K562 (cell line): Measurements from ENCODE around the gene CEMIP. TPM values are rescaled to one million over a fixed set of nuclear protein-coding genes. Genes with fewer than 3 reads are reported as not detected.

Experiments
- ATAC-seq: fragments of 200-7000 bp; cut with Tn5 transposase; 3 replicates; pipeline ENCODE4 v1.9.1; 2020; ENCODE audit warnings: moderate library complexity
- BruUV-seq: library from RNA; stranded (reverse); fragments of 400-500 nt; replicated peaks from 2 replicates; lab custom pipeline; 2021; lab: Mats Ljungman, UMichigan
- CTCF ChIA-PET: fragments of 300-600 bp; formaldehyde crosslinking; extraction: SDS; loops from one replicate; lab custom pipeline; 2021; ENCODE audit warnings: low intra/inter-chr PET ratio; lab: Yijun Ruan, JAX
- POLR2A ChIA-PET: fragments of 300-600, 350-650 bp; sonication (Branson Sonifier 250); formaldehyde crosslinking; extraction: SDS; loops from one replicate; lab custom pipeline; 2021; ENCODE audit warnings: antibody characterized with exemption, inconsistent platforms; lab: Yijun Ruan, JAX
- DNase-seq, 4 experiments: peaks; one replicate each; pipeline versions ENCODE4 v3.0.0 to v3.0.0-alpha.2; 2011 to 2018; ENCODE audit warnings: low spot score in 3 of 4, mixed read lengths in 3 of 4; ENCODE audit errors: extremely low read depth in 1 of 4
- FAIRE-seq: peaks from 2 replicates; lab custom pipeline; 2011; peaks lifted over from hg19 to GRCh38; lab: Jason Lieb, UNC
- H2AFZ ChIP-seq: 2 replicates; pipeline ENCODE4 v1.6.0; 2011; ENCODE audit warnings: low read depth, low read length, control low read depth, inconsistent platforms
- H3K27ac ChIP-seq: fragments of 200-600 bp; 3 replicates; pipeline ENCODE4 v1.8.0; 2011; ENCODE audit warnings: low read depth, mild to moderate bottlenecking, control low read depth, inconsistent platforms, low read length, moderate library complexity, mixed read lengths; ENCODE audit errors: extremely low read depth
- H3K27me3 ChIP-seq, 2 experiments: fragments of 300-600 bp in 1 of 2; 2 replicates in 1 of 2; 3 replicates in 1 of 2; pipeline versions ENCODE4 v1.6.0 to v1.8.0; 2011; ENCODE audit warnings: inconsistent platforms in 2 of 2, low read length in 2 of 2, mild to moderate bottlenecking in 1 of 2, mixed read lengths in 1 of 2, moderate library complexity in 1 of 2; ENCODE audit not compliant: control insufficient read depth in 2 of 2, insufficient read depth in 2 of 2
- H3K36me3 ChIP-seq: fragments of 300-600 bp; 3 replicates; pipeline ENCODE4 v1.8.0; 2011; ENCODE audit warnings: mild to moderate bottlenecking, low read length, inconsistent platforms; ENCODE audit not compliant: control insufficient read depth, insufficient read depth
- H3K4me1 ChIP-seq, 2 experiments: fragments of 200-600 bp in 1 of 2; replicated peaks in 1 of 2; 2 replicates in 1 of 2; 3 replicates in 1 of 2; pipeline versions ENCODE4 v1.5.1 to v1.8.0; 2011; ENCODE audit warnings: inconsistent platforms in 2 of 2, low read length in 2 of 2, mild to moderate bottlenecking in 1 of 2, mixed read lengths in 1 of 2, moderate library complexity in 1 of 2; ENCODE audit not compliant: control insufficient read depth in 2 of 2, insufficient read depth in 2 of 2
- H3K4me2 ChIP-seq: 2 replicates; pipeline ENCODE4 v1.6.1; 2011; ENCODE audit warnings: low read length, control low read depth, inconsistent platforms, mixed read lengths; ENCODE audit not compliant: insufficient read depth
- H3K4me3 ChIP-seq: fragments of 200-600 bp; sonication (generic), shearing (Covaris generic); 2 replicates; pipeline ENCODE4 v1.5.1; 2016; ENCODE audit warnings: control low read depth, inconsistent platforms
- H3K79me2 ChIP-seq: fragments of 200-600 bp; 3 replicates; pipeline ENCODE4 v1.8.0; 2011; ENCODE audit warnings: low read length, inconsistent platforms; ENCODE audit not compliant: control insufficient read depth, insufficient read depth
- H3K9ac ChIP-seq, 2 experiments: 2 replicates each; pipeline versions ENCODE4 v1.6.0 to v1.6.1; 2011; ENCODE audit warnings: low read depth in 2 of 2, low read length in 2 of 2, control low read depth in 1 of 2, inconsistent platforms in 1 of 2, mild to moderate bottlenecking in 1 of 2, mixed read lengths in 1 of 2; ENCODE audit not compliant: insufficient read depth in 1 of 2
- H3K9me1 ChIP-seq: one replicate; pipeline ENCODE4 v1.6.0; 2011; ENCODE audit warnings: inconsistent platforms, mild to moderate bottlenecking, low read length, moderate library complexity; ENCODE audit not compliant: control insufficient read depth, insufficient read depth
- H3K9me3 ChIP-seq: replicated peaks from 2 replicates; pipeline ENCODE4 v1.5.1; 2011; ENCODE audit warnings: low read depth, low read length, inconsistent platforms; ENCODE audit not compliant: control insufficient read depth, insufficient read depth
- H4K20me1 ChIP-seq: replicated peaks from 2 replicates; pipeline ENCODE4 v1.6.1; 2011; ENCODE audit warnings: low read length, inconsistent platforms, mixed read lengths; ENCODE audit not compliant: control insufficient read depth, insufficient read depth
- ARID1B ChIP-seq: fragments of 450-650 bp; IDR thresholded peaks from 2 replicates; pipeline ENCODE4 v1.6.1; 2016; ENCODE audit warnings: antibody characterized with exemption, mild to moderate bottlenecking, inconsistent platforms
- BDP1 ChIP-seq: IDR thresholded peaks from 3 replicates; pipeline ENCODE4 v1.6.1; 2011; ENCODE audit not compliant: insufficient read length, insufficient read depth
- MCM3 ChIP-seq: fragments of 450-650 bp; IDR thresholded peaks from 2 replicates; pipeline ENCODE4 v1.6.1; 2016
- NCOA6 ChIP-seq: fragments of 450-650 bp; IDR thresholded peaks from 2 replicates; pipeline ENCODE4 v1.6.1; 2017; ENCODE audit warnings: mild to moderate bottlenecking
- NR2C2 ChIP-seq, 2 experiments: fragments of 200-800 bp in 1 of 2; sonication (Bioruptor generic) in 1 of 2; sonication (generic) in 1 of 2; formaldehyde crosslinking in 1 of 2; IDR thresholded peaks; 2 replicates each; pipeline versions ENCODE4 v1.6.1 to v1.8.0; 2016 to 2022; ENCODE audit warnings: mild to moderate bottlenecking in 1 of 2, missing compliant biosample characterization in 1 of 2, missing genetic modification characterization in 1 of 2, missing genetic modification reagents in 1 of 2
- PRDM10 ChIP-seq: fragments of 450-650 bp; IDR thresholded peaks from 2 replicates; pipeline ENCODE4 v1.6.1; 2018; ENCODE audit not compliant: partially characterized antibody
- RBM14 ChIP-seq: fragments of 200-400 bp; formaldehyde crosslinking; IDR thresholded peaks from 2 replicates; pipeline ENCODE4 v1.6.1; 2018; ENCODE audit warnings: low read depth, mild to moderate bottlenecking, low read length, moderate library complexity, borderline replicate concordance; ENCODE audit not compliant: insufficient read depth
- SMARCE1 ChIP-seq: fragments of 450-650 bp; IDR thresholded peaks from 2 replicates; pipeline ENCODE4 v1.7.1; 2016; ENCODE audit warnings: mild to moderate bottlenecking
- SREBF2 ChIP-seq: sonication (generic); formaldehyde crosslinking; IDR thresholded peaks from 2 replicates; pipeline ENCODE4 v1.4.0; 2020; ENCODE audit warnings: mild to moderate bottlenecking, missing genetic modification reagents
- TRIM28 ChIP-seq: fragments of 450-650 bp; IDR thresholded peaks from 2 replicates; pipeline ENCODE4 v1.6.1; 2017
- ZBTB11 ChIP-seq, 3 experiments: fragments of 200-800 bp in 1 of 3; fragments of 250-450 bp in 1 of 3; fragments of 450-650 bp in 1 of 3; sonication (Bioruptor Pico) in 1 of 3; sonication (Bioruptor generic) in 1 of 3; formaldehyde crosslinking in 1 of 3; IDR thresholded peaks; 2 replicates each; pipeline versions ENCODE4 v1.6.1 to v1.8.0; 2016 to 2022; ENCODE audit warnings: mild to moderate bottlenecking in 2 of 3, missing genetic modification characterization in 2 of 3, missing compliant biosample characterization in 1 of 3, moderate library complexity in 1 of 3
- ZNF175 ChIP-seq: fragments of 200-800 bp; sonication (Bioruptor generic); IDR thresholded peaks from 2 replicates; pipeline ENCODE4 v1.6.1; 2016; ENCODE audit warnings: low read depth, mild to moderate bottlenecking, missing genetic modification characterization, missing compliant biosample characterization
- WGBS: fragments of 100-300 bp; shearing (Covaris generic); methylation state at CpG from one replicate; pipeline ENCODE4 v1.1.6; 2016; ENCODE audit warnings: low coverage, mixed read lengths; ENCODE audit not compliant: insufficient coverage; ENCODE audit errors: missing lambda C conversion rate; 5-methylcytosine and 5-hydroxymethylcytosine counted together
- in situ Hi-C: fragments of 300-500 bp; cut with MboI; formaldehyde crosslinking; loops from 4 replicates; pipeline ENCODE4 v1.15.0; 2018; ENCODE audit warnings: inconsistent platforms, mixed read lengths
- intact Hi-C: fragments of 100-400 bp; cut with micrococcal nuclease; formaldehyde crosslinking; loops from 2 replicates; pipeline ENCODE4 v1.14.2; 2022
- polyA plus RNA-seq, 8 experiments: library from polyadenylated mRNA; depleted of rRNA in 4 of 8; stranded (reverse) in 5 of 8; unstranded in 3 of 8; fragments of >200 nt; fragmentation: Nextera tagmentation in 2 of 8; fragmentation: Illumina TruSeq in 1 of 8; extraction: Ambion mirVana in 2 of 8; extraction: Trizol in 1 of 8; gene quantifications; 2 replicates each; pipeline versions ENCODE4 v1.2.1 to v1.2.3, GENCODE V29; 2011 to 2014; ENCODE audit warnings: inconsistent platforms in 1 of 8, missing spikeins in 1 of 8
- total RNA-seq, 7 experiments: library from RNA; depleted of rRNA in 6 of 7; stranded (reverse); fragments of >200 nt in 6 of 7; fragmentation: Illumina TruSeq in 2 of 7; extraction: Trizol in 2 of 7; gene quantifications; 2 replicates each; pipeline versions ENCODE4 v1.2.1 to v1.2.3, GENCODE V29; 2011 to 2021; ENCODE audit warnings: low replicate concordance in 1 of 7
- TF ChIP-seq, protein P1 (sequence below), 2 experiments: fragments of 450-650 bp in 1 of 2; sonication (generic) in 1 of 2; formaldehyde crosslinking; conservative IDR thresholded peaks; 2 replicates each; pipeline versions ENCODE4 v1.4.0 to v1.8.1; 2020 to 2022; ENCODE audit warnings: mild to moderate bottlenecking in 1 of 2, missing genetic modification reagents in 1 of 2

CEMIP gene
- total and polyA plus RNA-seq, 9 of the 15 experiments (the other 6 are each of a cell fraction or from before 2014, with no cell fraction given) = 0.33 TPM; not detected in 8

GRCh38 chr15:80929689-80930088 is 150.5 kb downstream of the CEMIP start:
- ChIA-PET CTCF (no interaction called here), POLR2A (interaction anchor here (0.8 to 1.2 kb wide), 2 partner anchors 8 to 267 kb away, joined by 3 read pairs; no protein-coding TSS in a partner anchor)
- peaks cover 0 to 13% of the 10 kb centered on the region in 2 experiments; a peak in 2 of 5 replicates for H3K4me1 ChIP-seq
- peak overlapping the region; percentile 16; the same call in 1 of the 2 replicates for H3K4me2 ChIP-seq
- H3K36me3 ChIP-seq = no peaks in the 10 kb centered on the region
- no peak overlapping the region for H3K27ac ChIP-seq
- WGBS = 0% methylated on average over 4 of the region's 4 CpGs
- in situ Hi-C loops = no loop called here
- 0 out of 2 replicates have a peak, but pooled peaks cover 7% of the 10 kb centered on the region for H4K20me1 ChIP-seq
- no peaks in the 10 kb centered on the region for H3K79me2 ChIP-seq
- H2AFZ ChIP-seq = no peak overlapping the region
- no peak overlapping the region for H3K9ac ChIP-seq
- H3K9me3 ChIP-seq = no peaks in the 10 kb centered on the region; the same call in 1 of the 2 replicates
- BruUV-seq = no TSS peak
- no peak overlapping the region for H3K4me3 ChIP-seq
- peaks cover 25 to 57% of the 10 kb centered on the region in 2 experiments for H3K27me3 ChIP-seq
- intact Hi-C loops = no loop called here
- ATAC-seq (peak; percentile 54), FAIRE-seq (peak; percentile 75), DNase-seq (peak; percentile 24 to 48 (median 39))
- H3K9me1 ChIP-seq = no peaks in the 10 kb centered on the region
- TF ChIP-seq TRIM28 (no peak), BDP1 (no peak), NR2C2 (CRISPR knock-in tag; IDR thresholded peaks at IDR 0.05) (no peak), NR2C2 (tag; IDR thresholded peaks at IDR 0.05) (no peak), MCM3 (no peak), PRDM10 (no peak), NCOA6 (no peak), SREBF2 (no peak), ZNF175 (CRISPR knock-in tag) (no peak), RBM14 (no peak), ZBTB11 (CRISPR knock-in tag; IDR thresholded peaks at IDR 0.05) (no peak), SMARCE1 (no peak), ARID1B (peak; percentile 39; the same call in 1 of the 2 replicates)
- TF ChIP-seq, protein P1, sequence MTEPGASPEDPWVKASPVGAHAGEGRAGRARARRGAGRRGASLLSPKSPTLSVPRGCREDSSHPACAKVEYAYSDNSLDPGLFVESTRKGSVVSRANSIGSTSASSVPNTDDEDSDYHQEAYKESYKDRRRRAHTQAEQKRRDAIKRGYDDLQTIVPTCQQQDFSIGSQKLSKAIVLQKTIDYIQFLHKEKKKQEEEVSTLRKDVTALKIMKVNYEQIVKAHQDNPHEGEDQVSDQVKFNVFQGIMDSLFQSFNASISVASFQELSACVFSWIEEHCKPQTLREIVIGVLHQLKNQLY (CRISPR knock-in tag; conservative IDR thresholded peaks at IDR 0.05) = no peak
